Astrocyte (in vitro differentiated cells and primary cell): ENCODE measurements around the gene SYNPO2. TPM values are rescaled to one million over a fixed set of nuclear protein-coding genes. Genes with fewer than 3 reads are reported as not detected.

Source experiments
- DNase-seq: peaks from one replicate; pipeline ENCODE4 v3.0.0-alpha.2; 2010; ENCODE audit warnings: low read depth
- FAIRE-seq: peaks from 2 replicates; lab custom pipeline; 2011; peaks lifted over from hg19 to GRCh38; lab: Jason Lieb, UNC
- H2AFZ ChIP-seq: 2 replicates; pipeline ENCODE4 v1.6.0; 2012; ENCODE audit warnings: low read depth, low read length, inconsistent platforms
- H3K27ac ChIP-seq: 2 replicates; pipeline ENCODE4 v1.5.1; 2011; ENCODE audit warnings: low read depth, low read length, inconsistent platforms
- H3K27me3 ChIP-seq: 2 replicates; pipeline ENCODE4 v1.6.0; 2011; ENCODE audit warnings: low read length, inconsistent platforms; ENCODE audit not compliant: insufficient read depth
- H3K36me3 ChIP-seq: 2 replicates; pipeline ENCODE4 v1.5.1; 2011; ENCODE audit warnings: low read length, inconsistent platforms; ENCODE audit not compliant: insufficient read depth
- H3K4me1 ChIP-seq: 2 replicates; pipeline ENCODE4 v1.5.1; 2011; ENCODE audit warnings: low read length, inconsistent platforms; ENCODE audit not compliant: insufficient read depth
- H3K4me2 ChIP-seq: 2 replicates; pipeline ENCODE4 v1.6.0; 2012; ENCODE audit warnings: low read length, inconsistent platforms
- H3K4me3 ChIP-seq: 2 replicates; pipeline ENCODE4 v1.5.1; 2011; ENCODE audit warnings: low read depth, mild to moderate bottlenecking, low read length, inconsistent platforms; ENCODE audit not compliant: insufficient read depth
- H3K79me2 ChIP-seq: 2 replicates; pipeline ENCODE4 v1.6.0; 2012; ENCODE audit warnings: mild to moderate bottlenecking, low read length, inconsistent platforms; ENCODE audit not compliant: insufficient read depth
- H3K9ac ChIP-seq: 2 replicates; pipeline ENCODE4 v1.6.0; 2012; ENCODE audit warnings: mild to moderate bottlenecking, low read length, inconsistent platforms
- H3K9me3 ChIP-seq: 2 replicates; pipeline ENCODE4 v1.5.1; 2012; ENCODE audit warnings: low read depth, mild to moderate bottlenecking, low read length, inconsistent platforms; ENCODE audit not compliant: insufficient read depth
- H4K20me1 ChIP-seq: 2 replicates; pipeline ENCODE4 v1.6.0; 2012; ENCODE audit warnings: low read length, inconsistent platforms; ENCODE audit not compliant: insufficient read depth
- H3K27ac Mint-ChIP-seq: one replicate; pipeline ENCODE4 v1.8.0; 2021; ENCODE audit warnings: mild to moderate bottlenecking, mixed read lengths; ENCODE audit not compliant: unreplicated experiment
- H3K27me3 Mint-ChIP-seq: one replicate; pipeline ENCODE4 v1.8.0; 2021; ENCODE audit warnings: low read depth, mixed read lengths; ENCODE audit not compliant: unreplicated experiment
- H3K36me3 Mint-ChIP-seq: one replicate; pipeline ENCODE4 v1.8.0; 2021; ENCODE audit warnings: low read depth, mixed read lengths; ENCODE audit not compliant: unreplicated experiment
- H3K4me1 Mint-ChIP-seq: one replicate; pipeline ENCODE4 v1.8.0; 2021; ENCODE audit warnings: low read depth, mixed read lengths; ENCODE audit not compliant: unreplicated experiment
- H3K4me3 Mint-ChIP-seq: one replicate; pipeline ENCODE4 v1.8.0; 2021; ENCODE audit warnings: mild to moderate bottlenecking, moderate library complexity, mixed read lengths; ENCODE audit not compliant: unreplicated experiment
- H3K9me3 Mint-ChIP-seq: one replicate; pipeline ENCODE4 v1.8.0; 2021; ENCODE audit warnings: mild to moderate bottlenecking, mixed read lengths; ENCODE audit not compliant: unreplicated experiment
- CTCF ChIP-seq: IDR thresholded peaks from 2 replicates; pipeline ENCODE4 v1.5.1; 2011; ENCODE audit warnings: low read depth, mild to moderate bottlenecking, inconsistent platforms, low read length, moderate library complexity; ENCODE audit not compliant: insufficient read depth
- EZH2 ChIP-seq: IDR thresholded peaks from 2 replicates; pipeline ENCODE4 v1.6.1; 2012; ENCODE audit warnings: mild to moderate bottlenecking, low read length, inconsistent platforms; ENCODE audit not compliant: insufficient read depth
- total RNA-seq: library from RNA; stranded (reverse); gene quantifications from 2 replicates; pipeline ENCODE4 v1.2.1, GENCODE V29; 2021

The SYNPO2 gene
- total RNA-seq, 1 donor from 2014 or later = 4.2 TPM

DNA sequence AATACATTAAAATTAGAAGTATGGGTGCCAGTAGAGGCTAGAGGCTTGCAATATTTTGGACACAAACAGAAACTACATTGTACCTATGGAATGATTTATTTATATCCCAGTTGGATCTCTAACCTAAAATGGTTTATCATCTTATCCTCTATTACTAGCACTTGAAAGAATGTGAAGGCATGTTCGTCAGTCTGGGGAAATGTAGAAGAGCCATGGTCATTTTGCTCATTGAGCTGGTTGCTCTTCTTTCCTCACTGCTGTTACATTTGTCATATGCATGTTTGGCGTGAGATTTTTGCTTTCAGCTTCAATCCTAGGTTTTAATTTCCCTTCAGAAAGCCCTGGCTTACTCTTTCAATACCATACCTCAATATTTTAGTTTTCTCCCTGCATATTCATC is 164.6 kb downstream of the SYNPO2 start:
- H3K27ac ChIP-seq = no peak overlapping the region
- no peak overlapping the region for H3K4me3 ChIP-seq
- H3K27ac Mint-ChIP-seq = no peak overlapping the region

GRCh38 chr4:119053997-119054396 is 165.3 kb downstream of the SYNPO2 start:
- no peaks in the 10 kb centered on the region for H4K20me1 ChIP-seq
- TF ChIP-seq EZH2 (no peak), CTCF (no peak)
- H3K4me1 Mint-ChIP-seq = peaks cover 2% of the 10 kb centered on the region
- H3K4me2 ChIP-seq = no peak overlapping the region
- DNase-seq = no peak
- no peak overlapping the region for H3K4me3 ChIP-seq
- H3K36me3 Mint-ChIP-seq = no peaks in the 10 kb centered on the region
- no peaks in the 10 kb centered on the region for H3K9me3 Mint-ChIP-seq
- no peak overlapping the region for H2AFZ ChIP-seq
- H3K27me3 Mint-ChIP-seq = no peaks in the 10 kb centered on the region
- H3K9me3 ChIP-seq = no peaks in the 10 kb centered on the region
- no peak overlapping the region for H3K4me3 Mint-ChIP-seq
- H3K9ac ChIP-seq = no peak overlapping the region
- H3K4me1 ChIP-seq = peaks cover 4% of the 10 kb centered on the region
- no peaks in the 10 kb centered on the region for H3K36me3 ChIP-seq
- no peaks in the 10 kb centered on the region for H3K27me3 ChIP-seq
- no peak for FAIRE-seq
- no peak overlapping the region for H3K27ac ChIP-seq
- no peak overlapping the region for H3K27ac Mint-ChIP-seq
- no peaks in the 10 kb centered on the region for H3K79me2 ChIP-seq

More for the DNA sequence above, 164.6 kb downstream of the SYNPO2 start:
- H3K36me3 ChIP-seq = no peaks in the 10 kb centered on the region
- peak overlapping the region; percentile 22 for H3K4me2 ChIP-seq
- H2AFZ ChIP-seq = no peak overlapping the region
- TF ChIP-seq EZH2 (no peak), CTCF (no peak)
- H4K20me1 ChIP-seq = no peaks in the 10 kb centered on the region
- Mint-ChIP-seq H3K36me3 (no peaks in the 10 kb centered on the region), H3K4me3 (no peak overlapping the region), H3K27me3 (no peaks in the 10 kb centered on the region), H3K4me1 (peaks cover 2% of the 10 kb centered on the region), H3K9me3 (no peaks in the 10 kb centered on the region)
- no peaks in the 10 kb centered on the region for H3K79me2 ChIP-seq
- H3K9me3 ChIP-seq = no peaks in the 10 kb centered on the region
- FAIRE-seq (peak; percentile 58), DNase-seq (no peak)
- no peaks in the 10 kb centered on the region for H3K27me3 ChIP-seq
- H3K4me1 ChIP-seq = peaks cover 4% of the 10 kb centered on the region
- no peak overlapping the region for H3K9ac ChIP-seq

DNA sequence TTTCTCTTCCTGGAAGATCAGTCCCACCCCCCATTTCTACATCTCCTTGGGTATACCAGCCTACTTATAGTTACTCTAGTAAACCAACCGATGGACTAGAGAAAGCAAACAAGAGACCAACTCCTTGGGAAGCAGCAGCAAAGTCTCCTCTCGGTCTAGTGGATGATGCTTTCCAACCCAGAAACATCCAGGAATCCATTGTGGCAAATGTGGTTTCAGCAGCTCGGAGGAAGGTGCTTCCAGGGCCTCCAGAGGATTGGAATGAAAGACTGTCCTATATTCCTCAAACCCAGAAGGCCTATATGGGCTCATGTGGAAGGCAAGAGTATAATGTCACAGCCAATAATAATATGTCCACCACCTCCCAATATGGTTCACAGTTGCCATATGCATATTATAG is 168.8 kb downstream of the SYNPO2 start:
- no peaks in the 10 kb centered on the region for H3K4me1 Mint-ChIP-seq
- Histone ChIP-seq H3K9ac (no peak overlapping the region), H3K36me3 (no peaks in the 10 kb centered on the region), H3K4me1 (no peaks in the 10 kb centered on the region), H3K4me3 (no peak overlapping the region), H3K27ac (no peak overlapping the region), H3K27me3 (no peaks in the 10 kb centered on the region), H4K20me1 (no peaks in the 10 kb centered on the region), H2AFZ (no peak overlapping the region), H3K79me2 (no peaks in the 10 kb centered on the region), H3K4me2 (no peak overlapping the region), H3K9me3 (no peaks in the 10 kb centered on the region)
- no peaks in the 10 kb centered on the region for H3K9me3 Mint-ChIP-seq
- FAIRE-seq (no peak), DNase-seq (no peak)
- no peaks in the 10 kb centered on the region for H3K36me3 Mint-ChIP-seq
- no peaks in the 10 kb centered on the region for H3K27me3 Mint-ChIP-seq
- no peak overlapping the region for H3K27ac Mint-ChIP-seq
- TF ChIP-seq CTCF (no peak), EZH2 (no peak)
- H3K4me3 Mint-ChIP-seq = no peak overlapping the region
